Mesenteric fat pad (tissue), 1 donor: ENCODE results near the gene EXOG. TPM values are rescaled to one million over a fixed set of nuclear protein-coding genes. Genes with fewer than 3 reads are reported as not detected.

Experiments
- DNase-seq: peaks from one replicate; pipeline ENCODE4 v3.0.0-alpha.2; 2020; ENCODE audit warnings: low spot score
- total RNA-seq: library from RNA; stranded (reverse); fragmentation: NEBNext Ultra II Directional; extraction: Animal tissue kit (Norgen Biotek cat#: 25700); gene quantifications from one replicate; pipeline ENCODE4 v1.2.1, GENCODE V29; 2021
- donor health status: DM: yes; HTN: yes; CAD: no.

EXOG gene
- total RNA-seq, 1 donor from 2014 or later, result 7.3 TPM

DNA sequence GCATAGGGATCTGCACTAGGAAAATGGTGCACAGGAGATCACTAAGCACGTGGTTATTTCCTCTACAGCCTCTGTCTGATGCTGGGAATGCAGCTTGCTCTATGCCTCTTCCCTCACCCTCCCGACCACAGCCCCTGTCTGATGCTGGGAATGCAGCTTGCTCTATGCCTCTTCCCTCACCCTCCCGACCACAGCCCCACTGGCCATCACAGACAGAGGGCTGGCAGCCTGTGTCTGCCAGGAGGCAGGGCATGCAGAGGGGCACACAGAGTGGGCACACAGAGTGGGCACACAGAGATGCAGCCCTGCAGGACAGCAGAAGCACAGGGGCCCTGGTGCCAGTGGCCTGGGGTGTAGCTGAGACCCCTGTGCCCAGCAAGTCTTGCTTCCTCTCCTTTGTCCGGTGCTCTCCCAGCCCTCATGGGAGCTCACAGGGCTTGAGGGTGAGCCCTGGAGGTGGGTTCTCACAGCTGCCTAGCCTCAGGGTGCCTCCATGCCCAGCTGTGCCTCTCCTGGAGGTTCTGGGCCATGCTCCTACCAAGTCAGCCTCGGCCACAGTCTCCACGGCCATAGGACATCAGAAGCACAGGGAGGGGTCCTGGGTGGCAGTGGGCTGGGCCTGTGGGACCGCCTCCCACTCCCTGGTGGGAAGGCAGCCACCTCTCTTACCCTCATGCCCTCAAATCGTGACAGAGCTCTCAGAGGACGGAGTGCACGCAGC is 65.8 kb downstream of the EXOG start:
- DNase-seq, result peak; percentile 87

DNA sequence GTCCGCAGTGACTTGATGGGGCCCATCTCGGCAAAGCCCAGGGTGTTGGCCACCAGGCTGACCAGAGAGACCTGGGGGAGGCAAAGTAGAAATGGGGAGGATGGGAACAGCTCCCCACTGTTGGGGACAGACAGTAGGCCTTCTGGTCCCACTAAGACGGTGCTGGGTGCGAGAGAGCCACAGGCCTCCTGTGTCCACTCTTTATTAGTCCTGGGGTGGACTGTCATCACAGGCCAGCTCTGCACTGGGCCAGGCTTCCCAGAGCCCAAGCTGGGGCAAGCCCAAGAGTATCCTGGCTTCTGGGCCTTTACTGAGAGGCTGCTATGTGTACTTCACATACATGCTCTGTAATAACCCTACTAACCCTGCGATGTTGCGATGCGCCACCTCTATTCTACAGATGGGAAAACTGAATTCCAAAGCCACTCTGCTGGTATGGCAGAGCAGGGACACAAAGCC is 66.4 kb downstream of the EXOG start:
- peak; percentile 89 for DNase-seq

DNA sequence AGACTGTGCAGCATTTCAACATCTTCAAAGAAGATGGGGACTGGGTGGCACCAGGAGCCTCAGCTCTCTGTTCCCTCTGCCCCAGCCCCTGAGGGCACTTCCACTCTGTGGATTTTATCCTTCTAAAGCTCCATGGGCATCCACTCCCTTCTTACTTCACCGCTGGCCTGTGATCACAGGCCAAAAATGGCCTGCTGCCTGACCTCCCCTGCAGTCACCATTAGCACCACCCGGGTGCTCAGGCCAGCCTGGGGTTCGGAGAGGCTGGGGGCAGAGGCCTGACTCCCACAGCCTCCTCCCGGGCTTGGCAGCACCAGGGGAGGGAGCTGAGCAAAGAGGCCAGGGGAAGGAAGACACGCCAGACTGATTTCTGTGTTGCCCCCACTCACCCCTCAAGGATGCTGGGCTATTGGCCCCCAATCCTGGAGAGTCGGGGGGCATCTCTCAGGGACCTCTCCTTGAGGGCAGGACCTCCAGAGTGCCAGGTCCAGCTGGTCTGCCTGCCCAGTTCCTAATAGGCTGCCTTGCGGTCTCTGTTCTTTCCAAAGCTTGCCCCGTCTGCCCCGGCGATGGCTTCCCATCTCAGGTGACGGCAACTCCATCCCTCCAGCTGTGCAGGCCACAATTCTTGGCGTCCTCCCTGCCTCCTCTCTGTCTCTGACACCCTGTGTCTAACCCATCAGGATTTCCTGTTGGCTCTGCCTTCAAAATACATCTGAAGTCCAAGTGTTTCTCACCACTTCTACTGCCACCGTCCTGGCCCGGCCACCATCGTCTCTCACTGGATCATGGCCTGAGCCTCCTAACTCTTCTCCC is 67.1 kb downstream of the EXOG start:
- peak; percentile 79 for DNase-seq

DNA sequence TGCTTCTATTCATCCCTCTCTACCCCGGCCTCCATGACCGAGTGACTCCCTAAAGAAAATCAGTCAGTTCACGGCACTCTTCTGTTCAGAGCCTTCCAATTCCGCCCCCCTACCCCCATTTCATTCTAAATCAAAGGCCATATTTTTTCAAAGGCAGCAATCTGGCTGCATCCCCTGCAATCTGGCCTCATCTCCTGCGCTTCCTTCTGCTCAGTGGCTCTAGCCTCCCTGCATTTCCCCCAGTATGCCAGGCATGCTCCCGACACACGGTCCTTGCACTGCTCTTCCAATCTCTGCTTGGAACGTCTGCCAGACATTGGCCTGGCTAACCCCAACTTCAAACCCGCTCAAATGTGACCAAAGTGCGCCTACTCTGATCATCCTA is 67.7 kb downstream of the EXOG start:
- no peak for DNase-seq

DNA sequence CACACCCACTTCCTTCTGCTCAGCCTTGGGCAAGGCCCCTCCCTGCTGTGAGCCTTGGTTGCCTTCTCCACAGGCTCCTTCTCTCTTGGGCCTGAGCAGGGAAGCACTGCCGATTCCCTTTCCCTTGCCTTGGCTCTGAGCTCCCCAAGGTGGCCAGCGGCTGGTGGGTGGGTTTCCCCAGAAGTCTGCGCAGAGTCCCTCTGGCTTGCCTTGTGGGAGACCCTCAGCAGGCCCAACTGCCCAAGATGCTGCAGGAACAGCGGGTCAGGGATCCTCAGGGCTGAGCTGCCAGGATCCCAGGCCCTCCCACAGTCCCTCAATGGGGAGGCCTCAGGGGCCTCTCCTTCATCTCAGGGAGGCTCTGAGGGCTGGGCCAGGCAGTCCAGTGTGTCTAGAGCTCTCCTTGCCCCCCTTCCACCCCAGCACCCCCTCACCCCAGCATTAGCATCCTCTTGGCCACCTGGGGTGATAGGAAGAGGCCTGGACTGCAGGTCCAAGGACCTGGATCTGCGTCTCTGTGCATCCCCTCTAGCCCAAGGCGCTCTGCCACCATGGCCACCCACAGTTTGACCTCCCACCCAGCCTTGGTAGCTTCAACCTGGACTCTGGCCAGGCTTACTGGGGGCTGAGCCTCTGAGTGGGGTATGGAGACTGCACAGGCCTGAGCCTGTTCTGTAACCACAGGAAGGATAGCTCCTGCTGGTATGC is 68.6 kb downstream of the EXOG start:
- peak; percentile 80 for DNase-seq

DNA sequence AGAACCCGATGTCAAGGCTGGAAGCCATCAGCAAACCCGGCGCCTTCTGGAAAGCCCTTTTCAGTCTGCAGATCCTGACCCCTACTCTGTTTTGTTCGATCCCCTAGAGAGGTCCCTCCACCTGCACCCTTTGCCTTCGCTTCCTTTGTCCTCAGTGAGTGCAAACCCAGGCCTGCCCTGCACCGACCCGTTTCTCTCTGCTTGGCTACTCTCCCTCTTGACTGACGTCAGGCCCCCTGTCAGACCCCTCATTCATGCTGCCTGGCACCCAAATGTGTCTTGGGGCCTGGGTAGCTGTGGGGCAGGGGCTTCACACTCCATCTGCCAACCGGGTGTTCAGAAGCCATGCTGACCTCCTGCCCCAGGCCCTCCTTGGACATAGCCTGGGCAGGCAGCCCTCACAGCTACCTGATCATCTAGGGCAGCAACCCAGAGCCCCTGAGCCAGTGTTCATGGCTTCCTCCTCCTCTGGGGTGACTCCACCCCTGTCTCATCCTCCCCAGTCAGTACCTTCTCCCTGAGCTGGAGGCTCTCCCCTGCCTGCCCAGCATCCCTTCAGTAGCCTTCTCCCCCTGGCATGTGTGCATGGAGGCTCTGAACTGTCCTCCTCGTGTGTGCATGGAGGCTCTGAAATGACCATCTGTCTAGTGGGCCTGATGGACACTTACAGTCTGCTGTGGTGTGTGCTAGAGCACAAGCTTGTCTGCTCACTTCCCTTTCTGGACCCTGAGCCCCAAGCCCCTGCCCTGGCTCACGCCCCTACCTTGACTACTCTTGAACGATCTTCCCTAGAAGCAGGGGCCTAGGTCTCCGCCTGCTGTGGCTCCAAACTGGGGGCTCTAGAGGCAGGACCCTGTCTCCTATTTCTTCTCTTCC is 69.4 kb downstream of the EXOG start:
- peak; percentile 47 for DNase-seq

DNA sequence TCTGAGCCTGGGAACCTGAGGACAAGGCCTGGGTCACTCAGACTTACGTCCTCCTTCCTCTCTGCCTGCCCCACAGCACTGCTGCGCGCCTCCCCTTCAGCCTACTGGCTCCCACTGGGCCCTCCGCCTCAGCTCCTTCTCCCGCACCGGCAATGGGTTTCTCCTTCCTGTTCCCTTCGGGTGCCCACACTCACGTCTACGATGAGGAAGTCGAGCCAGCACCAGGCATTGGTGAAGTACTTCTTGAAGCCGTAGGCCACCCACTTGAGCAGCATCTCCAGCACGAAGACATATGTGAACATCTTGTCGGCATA is 70.0 kb downstream of the EXOG start:
- peak; percentile 55 for DNase-seq

DNA sequence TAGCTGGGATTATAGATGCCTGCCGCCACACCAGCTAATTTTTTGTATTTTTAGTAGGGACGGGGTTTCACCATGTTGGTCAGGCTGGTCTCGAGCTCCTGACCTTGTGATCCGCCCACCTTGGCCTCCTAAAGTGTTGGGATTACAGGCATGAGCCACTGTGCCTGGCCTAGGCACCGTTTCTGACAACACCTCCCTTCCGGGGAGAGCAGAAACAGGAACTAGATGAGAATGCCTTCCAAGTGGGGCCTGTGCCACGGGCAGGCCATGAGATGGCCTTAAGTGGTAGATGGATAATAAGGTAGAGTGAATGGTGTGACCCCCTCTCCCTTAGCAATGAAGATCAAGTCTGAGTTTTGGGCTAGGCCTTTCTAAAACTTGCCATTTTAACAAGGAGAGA is 70.7 kb downstream of the EXOG start:
- peak; percentile 41 for DNase-seq

DNA sequence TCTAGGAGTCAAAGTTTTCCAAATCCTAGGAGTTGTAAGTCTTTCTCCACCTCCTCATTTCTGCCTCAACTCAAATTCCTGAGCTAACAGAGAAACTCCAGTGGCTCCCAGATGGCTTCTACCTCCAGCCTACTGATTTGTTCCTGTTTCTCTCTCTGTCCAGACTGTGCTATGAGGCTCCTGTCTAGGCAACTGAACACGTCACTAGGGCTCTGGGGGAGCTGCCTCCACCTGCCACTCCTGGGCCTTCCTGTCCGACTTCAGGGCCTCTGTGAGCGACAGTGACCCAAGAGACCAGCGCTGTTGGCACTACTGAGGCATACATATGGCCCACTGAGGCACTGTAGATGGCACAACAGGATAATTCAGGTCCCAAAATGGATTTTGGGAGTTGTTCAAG is 71.4 kb downstream of the EXOG start:
- peak; percentile 20 for DNase-seq

DNA sequence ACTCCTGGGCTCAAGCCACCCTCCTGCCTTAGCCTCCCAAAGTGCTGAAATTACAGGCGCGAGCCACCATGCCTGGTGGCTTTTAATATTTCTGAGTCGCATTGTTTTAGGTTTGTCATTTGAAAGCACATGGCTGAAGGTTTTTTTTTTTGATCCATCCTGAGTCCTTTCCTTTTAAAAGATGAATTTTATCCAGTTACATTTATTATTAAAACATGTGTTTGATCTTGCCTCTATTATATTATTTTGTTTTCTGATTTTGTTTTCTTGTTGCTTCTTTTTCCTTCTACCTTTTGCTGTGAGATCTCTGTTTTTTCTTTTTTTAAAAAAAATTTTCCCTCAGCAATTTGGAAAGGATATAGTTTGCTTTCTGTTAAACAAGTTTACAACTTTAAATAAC is 77.0 kb downstream of the EXOG start:
- no peak for DNase-seq

DNA sequence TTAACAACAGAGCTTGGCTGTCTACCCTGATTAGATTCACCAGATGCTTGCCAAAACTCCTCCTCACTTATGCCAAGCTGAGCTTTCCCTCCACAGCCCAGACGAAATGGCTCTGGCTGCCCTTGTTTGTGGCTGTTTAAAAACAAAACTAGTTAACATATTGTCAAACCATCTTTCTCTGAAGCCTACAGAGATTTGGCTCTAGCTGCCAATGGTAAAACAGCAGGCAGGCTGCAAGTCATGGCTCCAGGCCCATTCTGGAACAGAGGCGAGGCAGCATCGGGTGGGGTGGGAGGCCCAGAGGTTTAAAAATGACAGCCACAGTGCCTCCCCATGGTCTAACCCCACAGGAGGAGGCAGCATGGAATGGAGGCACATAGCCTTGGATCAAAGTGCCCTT is 77.4 kb downstream of the EXOG start:
- peak; percentile 72 for DNase-seq

DNA sequence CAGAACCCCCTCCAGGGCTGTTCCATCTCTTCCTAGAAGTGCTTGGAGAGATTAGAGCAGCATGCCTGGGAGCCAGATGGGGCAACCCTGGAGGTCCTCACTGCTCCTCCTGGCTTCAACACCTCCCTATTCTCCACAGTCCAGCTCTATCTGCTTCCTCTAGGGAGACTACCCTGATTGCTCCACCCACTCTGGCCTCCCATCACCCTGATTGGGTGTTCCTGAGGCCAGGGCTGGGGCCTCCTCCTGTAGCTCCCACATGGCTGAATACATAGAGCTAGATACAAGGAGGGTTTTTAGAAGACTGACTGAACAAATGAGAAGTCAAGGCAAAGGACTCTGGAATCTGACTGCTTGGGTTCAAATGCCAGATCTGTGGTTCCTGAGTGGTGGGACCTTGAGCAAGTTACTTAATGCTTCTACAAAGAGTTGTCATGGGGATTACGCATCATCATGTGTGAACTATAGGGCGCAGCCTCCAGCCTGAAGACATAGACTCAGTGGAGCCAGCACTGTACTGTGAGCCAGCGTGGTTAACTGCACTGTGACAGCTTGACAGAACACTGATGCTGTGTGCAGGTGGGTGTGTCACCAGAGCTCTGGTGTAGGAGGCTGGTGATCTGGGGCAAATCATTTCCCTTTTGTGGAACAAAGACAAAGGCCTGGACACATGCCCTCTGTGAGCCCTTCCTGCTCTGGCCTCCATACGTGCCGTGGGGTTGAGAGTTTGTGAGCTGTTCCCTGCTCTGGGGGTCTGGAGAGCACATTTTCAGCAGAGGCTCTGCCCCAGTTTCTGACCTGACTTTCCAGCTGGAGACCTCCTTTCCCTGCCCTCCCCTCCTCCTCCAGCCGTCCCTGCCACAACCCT is 78.5 kb downstream of the EXOG start:
- peak; percentile 18 for DNase-seq

DNA sequence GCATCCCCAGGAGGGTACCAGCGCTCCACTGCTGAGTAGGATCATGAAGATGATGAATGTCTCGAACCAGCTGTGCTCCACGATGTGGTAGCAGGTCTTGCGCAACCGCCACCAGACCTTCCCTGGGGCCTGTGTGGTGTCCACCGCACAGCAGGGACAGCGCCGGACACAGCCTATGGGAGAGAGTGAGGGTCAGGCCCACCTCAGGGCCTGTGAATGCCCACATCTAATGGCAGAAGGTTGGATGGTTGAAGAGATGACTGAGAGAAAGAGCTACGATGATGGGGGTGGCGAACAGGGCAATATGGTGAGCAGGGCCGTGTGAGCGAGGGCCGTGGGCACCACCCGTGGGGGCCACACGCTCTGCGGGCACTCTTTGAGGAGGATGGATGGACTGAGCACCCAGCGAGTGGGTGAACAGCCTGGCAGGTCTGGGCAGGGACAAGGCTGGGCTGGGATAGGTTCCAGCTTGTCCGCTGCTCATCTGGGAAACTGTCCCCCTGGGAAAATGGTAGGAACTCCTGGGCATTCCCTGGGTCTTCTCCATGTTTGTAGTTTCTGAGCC is 79.2 kb downstream of the EXOG start:
- DNase-seq, result peak; percentile 60

Other genes starting within 250 kb of the EXOG start
- gene SLC22A13, start 230.5 kb upstream of the EXOG start, total RNA-seq, result 1.00 TPM
- 0.48 TPM for gene SLC22A14, start 214.0 kb upstream of the EXOG start, total RNA-seq
- gene XYLB, start 149.6 kb upstream of the EXOG start, total RNA-seq, result 5.2 TPM
- gene ACVR2B, start 42.5 kb upstream of the EXOG start, total RNA-seq, result 2.7 TPM
- gene SCN5A, start 153.3 kb downstream of the EXOG start, total RNA-seq, result 0.58 TPM